HEK293T (cell line): ENCODE measurements around the gene HMCN2.

Experiments
- ELF4 ChIP-seq: fragments of 450-650 bp; IDR thresholded peaks from 2 replicates; pipeline ENCODE4 v1.6.1; 2017; ENCODE audit warnings: antibody characterized with exemption
- FOXA1 ChIP-seq: fragments of 450-650 bp; IDR thresholded peaks from 2 replicates; pipeline ENCODE4 v1.6.1; 2016; ENCODE audit warnings: mild to moderate bottlenecking
- FOXK2 ChIP-seq: fragments of 450-650 bp; IDR thresholded peaks from 2 replicates; pipeline ENCODE4 v1.6.1; 2016; ENCODE audit warnings: mild to moderate bottlenecking
- FOXM1 ChIP-seq: fragments of 450-650 bp; IDR thresholded peaks from 2 replicates; pipeline ENCODE4 v1.6.1; 2017; ENCODE audit warnings: mild to moderate bottlenecking, borderline replicate concordance
- TARDBP ChIP-seq: fragments of 450-650 bp; IDR thresholded peaks from 2 replicates; pipeline ENCODE4 v1.6.1; 2016

- no peak for TF ChIP-seq TARDBP
- TF ChIP-seq FOXA1 = no peak
- no peak for TF ChIP-seq FOXM1
- no peak for TF ChIP-seq FOXK2
- TF ChIP-seq ELF4 = no peak
Observed at GRCh38 chr9:130328349-130328801, 62.8 kb downstream of the HMCN2 start.
